ENCODE data around the gene GTF3A.

- TF ChIP-seq CTCF (IDR thresholded peaks at IDR 0.05; ENCODE audit: borderline replicate concordance, extremely low read depth, low read length, poor library complexity, severe bottlenecking) = no peak
- TF ChIP-seq EZH2 (IDR thresholded peaks at IDR 0.05; ENCODE audit: borderline replicate concordance, low read depth, low read length, severe bottlenecking) = no peak
These were observed 42.8 kb upstream of the GTF3A start for GRCh38 chr13:27381601-27382000.

Data from DND-41 (cell line).